Neural crest cell (in vitro differentiated cells): ENCODE data around the gene FAM174B. TPM values are rescaled to one million over a fixed set of nuclear protein-coding genes. Genes with fewer than 3 reads are reported as not detected.

Experiments used
- DNase-seq: peaks from one replicate; pipeline ENCODE4 v3.0.0; 2021; ENCODE audit warnings: low read depth, mixed read lengths, low spot score
- H3K27ac Mint-ChIP-seq: one replicate; pipeline ENCODE4 v1.8.0; 2021; ENCODE audit warnings: mild to moderate bottlenecking, mixed read lengths; ENCODE audit not compliant: unreplicated experiment
- H3K27me3 Mint-ChIP-seq: 2 replicates; pipeline ENCODE4 v1.8.0; 2021; ENCODE audit warnings: low read depth, mild to moderate bottlenecking, mixed read lengths
- H3K36me3 Mint-ChIP-seq: 2 replicates; pipeline ENCODE4 v1.8.0; 2021; ENCODE audit warnings: low read depth, mild to moderate bottlenecking, mixed read lengths
- H3K4me1 Mint-ChIP-seq: 2 replicates; pipeline ENCODE4 v1.8.0; 2021; ENCODE audit warnings: mixed read lengths
- H3K4me3 Mint-ChIP-seq: one replicate; pipeline ENCODE4 v1.8.0; 2021; ENCODE audit warnings: mild to moderate bottlenecking, mixed read lengths
- H3K9me3 Mint-ChIP-seq: 2 replicates; pipeline ENCODE4 v1.8.0; 2021; ENCODE audit warnings: mixed read lengths
- CTCF ChIP-seq: fragments of 200-600 bp; sonication (generic); conservative IDR thresholded peaks from 2 replicates; pipeline ENCODE4 v1.5.0; 2021; ENCODE audit warnings: antibody characterized with exemption, mild to moderate bottlenecking
- total RNA-seq: library from RNA; stranded (reverse); gene quantifications from 2 replicates; pipeline ENCODE4 v1.2.1, GENCODE V29; 2021

FAM174B gene
- total RNA-seq, 1 donor from 2014 or later = 12.1 TPM

GRCh38 chr15:92571824-92572223 is 83.8 kb downstream of the FAM174B start:
- H3K4me3 Mint-ChIP-seq = no peak overlapping the region
- no peak overlapping the region for H3K27ac Mint-ChIP-seq
- H3K4me1 Mint-ChIP-seq = no peaks in the 10 kb centered on the region
- DNase-seq = no peak
- H3K9me3 Mint-ChIP-seq = peaks cover 7% of the 10 kb centered on the region
- peaks cover 7% of the 10 kb centered on the region for H3K27me3 Mint-ChIP-seq
- TF ChIP-seq CTCF = no peak
- H3K36me3 Mint-ChIP-seq = no peaks in the 10 kb centered on the region

GRCh38 chr15:92570391-92570790 is 85.2 kb downstream of the FAM174B start:
- Mint-ChIP-seq H3K27me3 (peaks cover 6% of the 10 kb centered on the region), H3K4me3 (no peak overlapping the region), H3K36me3 (no peaks in the 10 kb centered on the region), H3K27ac (peak overlapping the region; percentile 83), H3K9me3 (peaks cover 7% of the 10 kb centered on the region), H3K4me1 (no peaks in the 10 kb centered on the region)
- no peak for TF ChIP-seq CTCF
- no peak for DNase-seq

- H3K4me1 Mint-ChIP-seq = no peaks in the 10 kb centered on the region
- H3K27ac Mint-ChIP-seq = no peak overlapping the region
- DNase-seq = no peak
- no peaks in the 10 kb centered on the region for H3K36me3 Mint-ChIP-seq
- no peak for TF ChIP-seq CTCF
- no peak overlapping the region for H3K4me3 Mint-ChIP-seq
- H3K27me3 Mint-ChIP-seq = peaks cover 4% of the 10 kb centered on the region
- H3K9me3 Mint-ChIP-seq = peaks cover 7% of the 10 kb centered on the region
Measured at GRCh38 chr15:92569778-92570177, 85.8 kb downstream of the FAM174B start.

Other genes starting within 250 kb of the FAM174B start
- 93.4 and 103 TPM in 2 replicates for gene CHD2, start 244.5 kb upstream of the FAM174B start, total RNA-seq